ENCODE results near the gene SYNE1. TPM values are rescaled to one million over a fixed set of nuclear protein-coding genes. Genes with fewer than 3 reads are reported as not detected.
"Not testable (repeated sequence)": the region's sequence is repeated elsewhere in the genome, so short reads cannot be mapped to it uniquely, and the experiment has no call there.

SYNE1 gene
- polyA plus RNA-seq, 1 donor from 2014 or later, result 30.9 TPM

GRCh38 chr6:152076242-152076641 is 560.9 kb downstream of the SYNE1 start:
- H3K36me3 Mint-ChIP-seq, H3K4me3 Mint-ChIP-seq, H3K27me3 Mint-ChIP-seq, H3K4me1 Mint-ChIP-seq, H3K27ac Mint-ChIP-seq: not testable (repeated sequence)
- H3K9me3 Mint-ChIP-seq, result peaks cover 13 to 26% (median 15%) of the 10 kb centered on the region in 3 donors

GRCh38 chr6:152071843-152072242 is 565.3 kb downstream of the SYNE1 start:
- Mint-ChIP-seq H3K27ac (no peak overlapping the region), H3K4me1 (no peaks in the 10 kb centered on the region), H3K4me3 (no peak overlapping the region), H3K27me3 (peaks cover 5% of the 10 kb centered on the region), H3K9me3 (peaks cover 11 to 26% (median 15%) of the 10 kb centered on the region in 3 donors), H3K36me3 (peaks cover 3% of the 10 kb centered on the region)

Other genes starting within 250 kb of the SYNE1 start
- not detected for gene MYCT1, start 60.5 kb upstream of the SYNE1 start, polyA plus RNA-seq
- gene VIP, start 113.4 kb upstream of the SYNE1 start, polyA plus RNA-seq, result not detected

Measured in IgD-negative memory B cell (primary cell).